GM18519 (cell line): ENCODE data around the gene CORO2A.
"Not testable (repeated sequence)": the region's sequence is repeated elsewhere in the genome, so short reads cannot be mapped to it uniquely, and the experiment has no call there.

Source experiments
- ATAC-seq: cut with Tn5 transposase; IDR thresholded peaks from one replicate; pipeline ENCODE4 v1.9.1; 2021; ENCODE audit warnings: mild to moderate bottlenecking, moderate library complexity; ENCODE audit not compliant: unreplicated experiment, low FRiP score

Gene CORO2A

GRCh38 chr9:98174502-98174918 is 17.9 kb downstream of the CORO2A start:
- ATAC-seq: not testable (repeated sequence)

- no peak for ATAC-seq
Measured at GRCh38 chr9:98173181-98173580, 19.3 kb downstream of the CORO2A start.

GRCh38 chr9:98172604-98173003 is 19.8 kb downstream of the CORO2A start:
- no peak for ATAC-seq

GRCh38 chr9:98171176-98171925 is 21.1 kb downstream of the CORO2A start:
- no peak for ATAC-seq

- peak; percentile 97 for ATAC-seq
Measured at GRCh38 chr9:98168941-98169488, 23.4 kb downstream of the CORO2A start.

- no peak for ATAC-seq
Measured at GRCh38 chr9:98168153-98168780, 24.2 kb downstream of the CORO2A start.

- no peak for ATAC-seq
Measured at GRCh38 chr9:98164912-98165311, 27.5 kb downstream of the CORO2A start.

GRCh38 chr9:98162613-98163012 is 29.8 kb downstream of the CORO2A start:
- ATAC-seq: no peak

- ATAC-seq: no peak
Measured at GRCh38 chr9:98161851-98162250, 30.6 kb downstream of the CORO2A start.

- no peak for ATAC-seq
Measured at GRCh38 chr9:98159790-98160189, 32.6 kb downstream of the CORO2A start.

- ATAC-seq: no peak
Measured at GRCh38 chr9:98159301-98159700, 33.1 kb downstream of the CORO2A start.

- ATAC-seq: no peak
Measured at GRCh38 chr9:98158071-98158831, 34.2 kb downstream of the CORO2A start.

GRCh38 chr9:98157372-98157771 is 35.1 kb downstream of the CORO2A start:
- ATAC-seq: no peak

- ATAC-seq: no peak
Measured at GRCh38 chr9:98154678-98155077, 37.8 kb downstream of the CORO2A start.

- no peak for ATAC-seq
Measured at GRCh38 chr9:98152526-98152925, 39.9 kb downstream of the CORO2A start.

GRCh38 chr9:98150721-98151120 is 41.7 kb downstream of the CORO2A start:
- ATAC-seq: no peak

- ATAC-seq: no peak
Measured at GRCh38 chr9:98150164-98150563, 42.3 kb downstream of the CORO2A start.

GRCh38 chr9:98149422-98149821 is 43.0 kb downstream of the CORO2A start:
- ATAC-seq: no peak

GRCh38 chr9:98148486-98148885 is 44.0 kb downstream of the CORO2A start:
- no peak for ATAC-seq

- no peak for ATAC-seq
Measured at GRCh38 chr9:98147582-98147981, 44.9 kb downstream of the CORO2A start.
